Body of pancreas (tissue), 4 donors: Measurements from ENCODE around the gene FGF22. TPM values are rescaled to one million over a fixed set of nuclear protein-coding genes. Genes with fewer than 3 reads are reported as not detected.

Experiments
- ATAC-seq: fragments of 150-250 bp; one replicate; pipeline ENCODE4 v1.9.1; 2016
- DNase-seq, 4 donors: peaks; one replicate each; pipeline ENCODE4 v3.0.0-alpha.2; 2019
- H3K27ac ChIP-seq, 4 donors: fragments of 200-600 bp; sonication (generic); 1 replicate in 3 of 4; 2 replicates in 1 of 4; pipeline versions ENCODE4 v1.5.1 to v1.6.1; 2016 to 2019; ENCODE audit warnings: mild to moderate bottlenecking in 1 of 4, mixed read lengths in 1 of 4, moderate library complexity in 1 of 4
- H3K27me3 ChIP-seq, 2 donors: fragments of 200-600 bp; sonication (generic); one replicate each; pipeline ENCODE4 v1.6.0; 2016; ENCODE audit warnings: mild to moderate bottlenecking in 1 of 2
- H3K36me3 ChIP-seq, 2 donors: fragments of 200-600 bp; sonication (generic); replicated peaks in 1 of 2; 2 replicates each; pipeline ENCODE4 v1.5.1; 2016; ENCODE audit warnings: low read depth in 2 of 2; ENCODE audit not compliant: insufficient read depth in 1 of 2
- H3K4me1 ChIP-seq: fragments of 200-600 bp; sonication (generic); one replicate; pipeline ENCODE4 v1.6.0; 2016
- H3K4me3 ChIP-seq, 2 donors: fragments of 200-600 bp; sonication (generic); 1 replicate in 1 of 2; 2 replicates in 1 of 2; pipeline ENCODE4 v1.5.1; 2016 to 2019
- H3K9me3 ChIP-seq, 3 donors: fragments of 200-600 bp; sonication (generic); 1 replicate in 2 of 3; 2 replicates in 1 of 3; pipeline ENCODE4 v1.5.1; 2016
- CTCF ChIP-seq, 7 experiments: fragments of 450-650 bp in 4 of 7; fragments of 200-600 bp in 3 of 7; sonication (generic) in 3 of 7; IDR thresholded peaks; one replicate each; pipeline ENCODE4 v1.5.1; 2016 to 2019; ENCODE audit warnings: antibody characterized with exemption in 7 of 7
- POLR2A ChIP-seq, 3 donors: fragments of 450-650 bp; IDR thresholded peaks; one replicate each; pipeline ENCODE4 v1.6.1; 2016; ENCODE audit warnings: antibody characterized with exemption in 3 of 3, mild to moderate bottlenecking in 2 of 3
- WGBS, 2 donors: methylation state at CpG; one replicate each; pipeline ENCODE4 v1.1.5; 2017; 5-methylcytosine and 5-hydroxymethylcytosine counted together
- intact Hi-C: fragments of 100-400 bp; cut with DNase I; formaldehyde crosslinking; loops from one replicate; pipeline ENCODE4 v1.15.1; 2023
- total RNA-seq, 2 donors: library from RNA; depleted of rRNA; stranded (reverse); fragments of >200 nt; gene quantifications; one replicate each; pipeline ENCODE4 v1.1.0, GENCODE V29; 2016

The FGF22 gene
- total RNA-seq, 2 donors from 2014 or later: not detected

- Histone ChIP-seq H3K27me3 (peaks cover 0 to 20% of the 10 kb centered on the region in 2 donors), H3K4me1 (peaks cover 29% of the 10 kb centered on the region), H3K9me3 (no peaks in the 10 kb centered on the region), H3K4me3 (no peak overlapping the region), H3K27ac (no peak overlapping the region), H3K36me3 (no peaks in the 10 kb centered on the region)
- DNase-seq (no peak), ATAC-seq (no peak)
- intact Hi-C loops: no loop called here
- 63 to 80% methylated on average over 7 to 16 of the region's 19 CpGs for WGBS, 2 donors
- TF ChIP-seq CTCF (IDR thresholded peaks at IDR 0.05) (no peak), POLR2A (IDR thresholded peaks at IDR 0.05) (no peak)
Observed at GRCh38 chr19:592101-592500, 47.6 kb upstream of the FGF22 start.

GRCh38 chr19:593055-593454 lies 46.6 kb upstream of the FGF22 start:
- Histone ChIP-seq H3K9me3 (no peaks in the 10 kb centered on the region), H3K27ac (no peak overlapping the region), H3K36me3 (no peaks in the 10 kb centered on the region), H3K4me1 (peaks cover 27% of the 10 kb centered on the region), H3K27me3 (peaks cover 0 to 20% of the 10 kb centered on the region in 2 donors), H3K4me3 (no peak overlapping the region)
- WGBS, 2 donors: 74 to 81% methylated on average over 13 to 18 of the region's 18 CpGs
- ATAC-seq (no peak), DNase-seq (no peak)
- intact Hi-C loops: no loop called here
- TF ChIP-seq CTCF (IDR thresholded peaks at IDR 0.05) (no peak), POLR2A (IDR thresholded peaks at IDR 0.05) (no peak)

- H3K9me3 ChIP-seq: no peaks in the 10 kb centered on the region
- DNase-seq (no peak), ATAC-seq (no peak)
- H3K36me3 ChIP-seq: no peaks in the 10 kb centered on the region
- intact Hi-C loops: no loop called here
- peaks cover 23% of the 10 kb centered on the region for H3K4me1 ChIP-seq
- WGBS, 2 donors: 45 to 50% methylated on average over 9 of the region's 9 CpGs
- TF ChIP-seq CTCF (IDR thresholded peaks at IDR 0.05): no peak
- no peak for TF ChIP-seq POLR2A (IDR thresholded peaks at IDR 0.05)
- H3K27me3 ChIP-seq: peaks cover 0 to 20% of the 10 kb centered on the region in 2 donors
- no peak overlapping the region for H3K4me3 ChIP-seq
- no peak overlapping the region for H3K27ac ChIP-seq
Observed at GRCh38 chr19:593505-593904, 46.2 kb upstream of the FGF22 start.

DNA sequence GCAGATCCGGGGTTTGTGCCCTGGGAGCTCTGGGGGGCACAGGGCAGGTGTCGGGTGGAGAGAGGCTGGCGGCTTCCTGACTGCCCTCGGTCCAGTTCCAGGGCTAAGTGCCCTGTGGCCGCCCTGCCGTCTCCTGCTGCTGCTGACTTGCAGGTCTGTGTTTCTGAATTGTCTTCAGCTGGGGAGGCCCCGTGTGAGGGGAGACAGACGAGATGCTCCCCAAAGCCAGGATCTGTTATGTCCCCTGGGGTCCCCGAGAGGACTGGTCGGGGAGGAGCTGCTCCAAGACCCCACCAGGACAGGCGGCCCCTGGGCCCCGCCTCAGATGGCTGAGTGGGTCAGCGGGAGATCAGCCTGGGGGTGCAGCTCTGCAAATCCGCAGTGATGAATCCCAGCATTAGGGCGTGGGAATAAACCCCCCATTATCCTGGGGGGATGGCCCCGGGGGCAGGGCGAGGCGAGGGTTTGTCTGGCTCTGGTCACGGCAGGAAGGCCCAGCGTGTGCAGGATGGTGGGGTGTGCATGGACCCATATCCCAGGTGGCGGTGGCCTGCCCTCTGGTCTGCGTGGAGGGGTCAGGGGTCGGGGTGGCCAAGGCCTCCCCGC lies 45.3 kb upstream of the FGF22 start:
- no peak for ATAC-seq
- no peak for DNase-seq
- Histone ChIP-seq H3K27me3 (peaks cover 0 to 11% of the 10 kb centered on the region in 2 donors), H3K4me1 (peaks cover 14% of the 10 kb centered on the region), H3K9me3 (no peaks in the 10 kb centered on the region), H3K36me3 (no peaks in the 10 kb centered on the region), H3K4me3 (no peak overlapping the region), H3K27ac (no peak overlapping the region)
- 57 to 68% methylated on average over 6 to 23 of the region's 24 CpGs for WGBS, 2 donors
- TF ChIP-seq CTCF (IDR thresholded peaks at IDR 0.05) (no peak), POLR2A (IDR thresholded peaks at IDR 0.05) (no peak)
- intact Hi-C loops: no loop called here
